NCI-H2227 (cell line): ENCODE measurements around the gene HAND2.
A peak's percentile ranks its signal among the peaks of the same experiment; 100 is the strongest.

Source experiments
- DNase-seq: peaks from one replicate; lab custom pipeline; 2025; ENCODE audit not compliant: unreplicated experiment; lab: John Stamatoyannopoulos, UW

Gene HAND2

DNA sequence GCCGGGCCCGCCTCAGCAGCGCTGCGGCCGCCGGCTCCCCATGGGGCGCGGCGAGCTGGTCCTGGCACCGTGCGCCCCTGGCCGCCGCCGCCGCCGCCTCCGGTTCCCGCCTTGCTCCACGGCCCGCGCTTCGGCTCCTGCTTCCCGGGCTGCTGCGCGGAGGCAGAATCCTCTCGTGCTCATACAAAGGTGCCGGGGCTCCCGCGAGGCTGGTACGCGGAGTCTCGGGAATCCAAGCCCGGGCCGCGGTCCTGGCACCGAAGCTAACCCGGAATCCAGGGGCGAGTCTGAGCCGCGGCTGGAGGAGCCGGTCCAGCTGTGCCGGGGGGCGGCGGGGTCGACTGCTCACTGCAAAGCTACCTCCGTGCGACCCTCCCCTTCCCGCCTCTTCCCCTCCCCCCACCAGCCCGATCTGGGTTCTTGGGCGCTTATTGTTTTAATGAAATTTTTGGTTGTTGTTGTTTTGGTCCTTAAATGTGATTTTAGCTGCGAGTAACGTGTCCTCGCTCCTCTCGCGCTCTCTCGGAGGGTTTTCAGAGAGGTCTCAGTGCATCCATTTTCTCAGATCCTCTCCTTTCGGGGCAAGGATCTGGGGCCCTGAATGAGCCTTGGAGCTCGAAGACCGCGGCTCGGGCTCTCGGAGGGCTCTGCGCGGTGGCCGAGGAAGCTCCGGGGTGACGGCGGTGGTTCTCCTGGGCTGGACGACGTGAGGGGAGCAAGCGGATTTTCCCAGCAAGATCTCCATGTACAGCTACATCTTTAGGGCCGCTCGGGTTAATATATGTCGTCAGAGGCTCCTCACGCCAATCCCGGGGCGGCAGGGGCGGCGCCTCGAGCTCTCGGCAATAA, at the start of gene HAND2:
HAND2 (minus strand) TSS at position 753 of the 849 bp plus-strand sequence. CDS start 940 bp downstream, outside the sequence.
- peak; percentile 71 for DNase-seq

- DNase-seq = no peak
Observed at GRCh38 chr4:173578956-173579355, 48.9 kb upstream of the HAND2 start.

GRCh38 chr4:173577963-173578362, 47.9 kb upstream of the HAND2 start:
- DNase-seq = no peak

- DNase-seq = no peak
Observed at GRCh38 chr4:173575482-173576152, 45.6 kb upstream of the HAND2 start.

GRCh38 chr4:173573725-173574124, 43.7 kb upstream of the HAND2 start:
- no peak for DNase-seq

GRCh38 chr4:173573286-173573685, 43.3 kb upstream of the HAND2 start:
- no peak for DNase-seq

DNA sequence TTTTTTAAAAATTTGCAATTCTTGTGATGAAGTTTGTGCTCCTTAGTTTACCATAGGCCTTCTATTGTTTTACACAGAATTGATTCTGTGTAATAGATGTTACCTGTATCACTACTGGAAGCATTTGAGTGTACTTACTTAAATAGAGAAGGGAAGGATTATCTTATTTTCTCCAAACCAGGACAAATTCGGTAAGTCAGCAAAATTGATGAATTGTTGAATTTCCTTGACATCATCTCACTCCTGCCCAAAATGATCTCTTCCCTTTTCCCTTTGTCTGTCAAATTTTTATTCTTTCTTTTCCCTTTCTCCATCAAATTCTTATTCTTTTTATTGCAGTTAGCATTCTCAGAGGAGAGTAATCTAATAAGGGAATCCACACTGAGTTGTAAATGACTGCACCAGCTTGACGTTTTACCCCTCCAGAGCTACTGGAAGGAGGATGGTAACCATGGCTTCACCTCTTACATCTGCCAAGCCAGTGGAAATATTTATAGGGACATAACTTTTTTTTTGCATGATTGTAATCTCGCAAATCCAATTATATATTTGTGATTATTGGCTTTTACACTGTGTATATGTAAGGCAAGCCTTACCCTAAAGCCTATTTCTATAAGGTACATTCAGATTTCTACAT, 42.6 kb upstream of the HAND2 start:
- no peak for DNase-seq

- no peak for DNase-seq
Observed at GRCh38 chr4:173571620-173572019, 41.6 kb upstream of the HAND2 start.

GRCh38 chr4:173565281-173565680, 35.3 kb upstream of the HAND2 start:
- no peak for DNase-seq

- no peak for DNase-seq
Observed at GRCh38 chr4:173564461-173564860, 34.4 kb upstream of the HAND2 start.

- DNase-seq = no peak
Observed at GRCh38 chr4:173560896-173561295, 30.9 kb upstream of the HAND2 start.

- peak; percentile 72 for DNase-seq
Observed at GRCh38 chr4:173556398-173557131, 26.5 kb upstream of the HAND2 start.

DNA sequence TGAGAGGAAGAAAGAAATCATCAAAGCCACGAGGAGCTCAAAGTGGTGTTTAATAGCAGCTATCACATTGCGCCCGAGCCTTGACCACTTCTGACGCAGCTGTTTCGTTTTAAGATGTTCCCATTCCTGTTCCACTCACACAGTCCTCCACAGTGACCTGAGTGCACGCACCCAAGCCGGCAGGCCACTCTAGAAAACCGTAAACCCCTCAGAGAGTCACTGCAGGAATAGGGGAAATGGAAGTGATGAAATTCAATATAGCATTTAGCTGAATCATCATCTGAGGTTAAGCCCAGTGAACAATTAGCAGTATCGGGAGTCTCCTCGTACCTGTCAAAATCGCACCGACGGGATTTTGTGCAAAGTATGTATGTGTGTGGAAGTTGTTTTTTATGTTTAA, 17.9 kb upstream of the HAND2 start:
- no peak for DNase-seq

DNA sequence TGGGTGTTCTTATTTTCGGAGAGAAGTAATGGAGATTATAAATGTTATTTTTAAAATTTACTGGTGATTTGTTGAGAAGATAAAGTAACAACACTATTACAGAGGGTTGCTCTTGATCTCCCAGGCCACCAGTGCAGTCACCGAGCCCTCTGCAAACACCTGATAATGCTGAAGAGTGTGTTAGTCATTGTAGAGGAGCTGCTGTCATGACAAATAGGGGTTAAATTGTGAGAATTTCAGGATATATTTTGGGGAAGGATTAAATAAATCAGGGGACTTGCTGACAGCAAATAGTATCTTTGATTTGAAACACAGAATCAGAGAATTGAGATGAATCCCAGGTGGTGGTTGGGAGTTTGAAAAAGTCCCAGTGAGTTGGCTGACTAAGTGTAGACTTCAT, 16.7 kb upstream of the HAND2 start:
- no peak for DNase-seq

DNA sequence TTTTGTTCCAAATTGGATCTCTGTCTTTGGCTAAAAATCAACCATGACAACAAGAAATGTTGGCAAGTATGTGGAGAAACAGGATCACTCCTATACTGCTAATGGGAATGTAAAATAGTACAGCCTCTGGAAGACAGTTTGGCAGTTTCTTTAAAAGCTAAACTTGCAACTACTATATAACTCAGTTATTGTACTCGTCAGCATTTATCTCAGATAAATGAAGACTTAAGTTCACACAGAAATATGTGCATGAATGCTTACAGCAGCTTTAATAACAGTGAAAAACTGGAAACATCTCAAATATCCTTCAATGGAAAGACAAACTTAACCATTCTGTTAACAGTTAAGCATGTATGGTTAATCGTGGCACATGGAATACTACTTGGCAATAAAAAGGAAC, 15.4 kb upstream of the HAND2 start:
- DNase-seq = no peak

- no peak for DNase-seq
Observed at GRCh38 chr4:173543266-173543665, 13.2 kb upstream of the HAND2 start.

DNA sequence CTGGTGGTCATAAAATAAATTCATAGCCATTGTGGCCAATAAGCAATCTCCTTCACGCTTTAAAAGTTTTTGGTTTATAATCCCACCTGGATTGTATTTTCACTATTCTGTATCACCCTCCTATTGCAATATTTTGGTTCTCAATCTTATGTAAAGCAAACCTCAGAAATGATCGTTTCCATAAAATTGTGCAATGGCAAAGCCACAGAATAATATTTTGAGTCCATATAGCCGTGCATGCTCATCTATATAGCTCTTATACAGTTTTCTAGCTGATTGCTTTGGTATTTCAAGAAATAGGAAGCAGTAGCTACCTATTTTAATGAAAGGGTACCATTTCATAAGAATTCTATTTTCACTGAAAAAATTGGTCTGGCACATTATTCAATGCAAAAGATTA, 10.0 kb upstream of the HAND2 start:
- no peak for DNase-seq

DNA sequence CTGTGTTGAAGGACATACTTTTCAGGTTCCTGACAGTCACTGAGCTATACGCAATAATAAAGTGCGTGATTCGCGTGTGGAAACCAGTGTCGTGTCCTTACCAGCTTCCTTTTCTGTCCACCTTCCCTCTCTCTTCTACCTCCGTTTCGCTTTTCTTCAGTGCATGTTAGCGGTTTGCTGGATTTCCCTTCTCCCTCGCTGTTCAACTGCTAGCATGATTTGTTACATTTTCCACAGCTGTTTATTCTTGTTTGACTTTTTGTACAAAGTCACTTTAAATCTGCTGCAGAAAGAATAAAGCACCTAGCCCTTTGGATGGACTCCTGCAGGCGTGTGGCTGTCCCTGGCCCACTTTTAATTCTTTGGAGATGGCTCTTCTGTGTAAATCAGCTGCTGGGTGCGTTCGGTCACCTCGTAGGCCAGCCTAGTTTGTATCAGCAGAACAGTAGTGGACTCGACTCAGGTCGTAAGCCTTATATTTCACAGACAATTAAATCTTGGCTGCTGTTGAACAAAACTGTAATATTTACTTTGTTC, 8.9 kb upstream of the HAND2 start:
- peak; percentile 38 for DNase-seq

- peak; percentile 43 for DNase-seq
Observed at GRCh38 chr4:173538148-173538908, 8.3 kb upstream of the HAND2 start.

DNA sequence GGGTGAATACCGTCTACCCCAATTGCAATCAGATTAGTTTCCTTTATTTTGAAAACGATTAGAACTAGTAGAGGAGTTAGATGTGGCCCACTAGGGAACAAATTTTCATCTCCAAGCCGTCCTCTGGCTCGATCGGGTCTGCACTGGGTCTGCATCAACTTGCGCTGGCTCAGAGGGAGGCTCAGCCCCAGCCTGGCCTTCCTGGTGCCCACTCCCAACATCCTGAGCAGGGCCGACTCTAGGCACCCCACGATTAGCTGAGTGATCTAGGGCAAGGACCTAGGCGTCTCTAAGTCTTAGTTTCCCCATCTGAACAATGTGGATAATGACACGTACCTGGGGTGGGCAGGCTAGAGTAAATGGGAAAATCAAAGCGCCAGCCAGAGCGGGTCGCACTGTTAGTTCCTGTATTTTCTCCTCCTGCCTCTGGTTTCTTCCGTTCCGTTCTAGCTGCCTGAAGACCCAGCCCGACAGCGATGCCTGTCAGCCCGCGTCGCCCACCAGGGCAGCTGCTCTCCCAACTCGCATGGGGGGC, 7.7 kb upstream of the HAND2 start:
- DNase-seq = no peak
